Mesodermal cell (in vitro differentiated cells): ENCODE results near the gene SETD4.

Experiments
- H3K27ac ChIP-seq: 2 replicates; pipeline ENCODE4 v1.7.0; 2013; ENCODE audit warnings: mild to moderate bottlenecking, low read depth, low read length, moderate library complexity; ENCODE audit not compliant: severe bottlenecking
- H3K36me3 ChIP-seq: 2 replicates; pipeline ENCODE4 v1.7.1; 2013; ENCODE audit warnings: mild to moderate bottlenecking, low read length, moderate library complexity; ENCODE audit not compliant: control insufficient read depth, insufficient read depth
- H3K4me1 ChIP-seq: one replicate; pipeline ENCODE4 v1.7.1; 2013; ENCODE audit warnings: mild to moderate bottlenecking, low read length; ENCODE audit not compliant: insufficient read depth, control insufficient read depth, poor library complexity, severe bottlenecking
- H3K4me3 ChIP-seq: 2 replicates; pipeline ENCODE4 v1.7.0; 2013; ENCODE audit warnings: low read length, control low read depth, mild to moderate bottlenecking; ENCODE audit not compliant: insufficient read depth, poor library complexity, severe bottlenecking; ENCODE audit errors: extremely low read depth
- H3K9me3 ChIP-seq: 2 replicates; pipeline ENCODE4 v1.7.1; 2013; ENCODE audit warnings: mild to moderate bottlenecking, low read length, moderate library complexity; ENCODE audit not compliant: control insufficient read depth
- WGBS, 2 experiments: methylation state at CpG; one replicate each; pipeline ENCODE4 v1.1.5; 2013; ENCODE audit warnings: missing lambda C conversion rate in 2 of 2; ENCODE audit not compliant: insufficient coverage in 2 of 2; 5-methylcytosine and 5-hydroxymethylcytosine counted together

SETD4 gene

DNA sequence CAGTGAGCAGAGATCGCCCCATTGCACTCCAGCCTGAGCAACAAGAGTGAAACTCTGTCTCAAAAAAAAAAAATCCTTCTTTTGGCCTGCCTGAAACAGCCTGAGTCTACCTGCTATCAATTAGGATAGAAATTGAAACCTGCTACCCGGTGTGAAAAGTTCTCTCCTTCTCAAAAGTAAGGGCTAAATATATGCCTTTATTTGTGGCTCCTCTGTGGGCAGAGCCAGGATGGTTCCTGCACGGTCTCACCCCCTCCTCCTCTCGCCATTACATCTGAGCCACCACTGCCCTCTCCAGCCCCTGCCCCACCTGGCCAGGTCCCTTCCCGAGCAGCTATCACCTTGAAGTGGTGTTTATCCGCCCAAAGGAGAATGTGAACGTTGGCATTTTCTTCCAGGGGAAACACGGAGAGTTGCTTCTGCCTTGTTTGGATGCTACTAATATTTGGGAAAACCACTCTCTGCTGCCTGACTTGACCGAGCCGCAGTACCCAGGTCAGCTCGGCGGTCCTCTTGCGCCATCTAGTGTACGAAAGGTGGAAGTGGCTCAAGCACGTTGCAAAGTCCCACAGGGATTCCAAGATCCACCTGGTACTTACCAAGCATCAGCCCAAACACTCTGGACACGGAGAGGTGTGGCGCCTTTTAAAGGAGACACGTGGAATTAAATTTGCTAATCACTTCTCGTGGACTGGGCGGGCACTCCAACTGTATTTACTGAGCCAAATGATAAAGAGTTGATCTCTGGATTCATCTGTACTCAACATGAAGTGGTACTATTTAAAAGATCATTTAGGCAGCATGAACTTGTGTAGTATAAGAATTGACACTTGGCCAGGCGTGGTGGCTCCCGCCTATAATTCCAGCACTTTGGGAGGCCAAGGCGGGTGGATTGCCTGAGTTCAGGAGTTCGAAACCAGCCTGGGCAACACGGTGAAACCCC lies 31.9 kb downstream of the SETD4 start:
- Histone ChIP-seq H3K9me3 (no peaks in the 10 kb centered on the region), H3K4me3 (no peak overlapping the region), H3K36me3 (peaks cover 2% of the 10 kb centered on the region), H3K27ac (no peak overlapping the region), H3K4me1 (no peaks in the 10 kb centered on the region)
- WGBS, 2 experiments, result 24 to 29% methylated on average over 23 to 24 of the region's 25 CpGs

- 93 to 94% methylated on average over 3 of the region's 5 CpGs for WGBS, 2 experiments
- Histone ChIP-seq H3K27ac (no peak overlapping the region), H3K4me1 (peaks cover 3% of the 10 kb centered on the region), H3K4me3 (no peak overlapping the region), H3K36me3 (no peaks in the 10 kb centered on the region), H3K9me3 (no peaks in the 10 kb centered on the region)
Measured at GRCh38 chr21:36027347-36027746, 33.0 kb downstream of the SETD4 start.

DNA sequence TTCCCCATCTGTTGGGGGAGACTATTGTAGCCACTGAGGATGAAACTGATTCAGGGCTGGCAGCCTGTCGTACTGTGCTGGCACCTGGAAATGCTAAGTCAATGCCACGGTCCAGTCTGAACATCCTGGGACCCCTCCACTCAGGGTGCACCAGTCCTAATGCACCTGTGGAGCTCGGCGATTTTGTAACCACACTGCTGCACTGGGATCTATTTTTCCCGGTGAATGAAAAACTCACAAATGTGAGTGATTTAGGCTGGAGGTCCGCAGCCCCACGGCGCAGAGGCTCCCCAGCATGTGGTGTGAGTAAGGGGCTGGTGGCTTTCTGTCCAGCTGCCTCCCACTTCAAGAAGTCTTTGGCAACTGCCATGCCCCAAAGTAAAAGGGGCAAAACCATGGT lies 35.5 kb downstream of the SETD4 start:
- Histone ChIP-seq H3K36me3 (no peaks in the 10 kb centered on the region), H3K27ac (no peak overlapping the region), H3K4me3 (no peak overlapping the region), H3K4me1 (peaks cover 3% of the 10 kb centered on the region), H3K9me3 (no peaks in the 10 kb centered on the region)
- 92 to 95% methylated on average over 6 to 7 of the region's 8 CpGs for WGBS, 2 experiments

GRCh38 chr21:36023092-36023480 lies 37.2 kb downstream of the SETD4 start:
- H3K4me1 ChIP-seq, result peaks cover 3% of the 10 kb centered on the region
- H3K27ac ChIP-seq, result no peak overlapping the region

GRCh38 chr21:36022427-36023091 lies 37.8 kb downstream of the SETD4 start:
- Histone ChIP-seq H3K4me1 (peaks cover 3% of the 10 kb centered on the region), H3K27ac (no peak overlapping the region), H3K4me3 (no peak overlapping the region), H3K36me3 (no peaks in the 10 kb centered on the region), H3K9me3 (no peaks in the 10 kb centered on the region)
- 90 to 97% methylated on average over 3 to 6 of the region's 6 CpGs for WGBS, 2 experiments

More at GRCh38 chr21:36023092-36023480, 37.2 kb downstream of the SETD4 start:
- WGBS, 2 experiments, result 90 to 100% methylated on average over 1 of the region's 3 CpGs
- no peak overlapping the region for H3K4me3 ChIP-seq
- H3K36me3 ChIP-seq, result no peaks in the 10 kb centered on the region
- no peaks in the 10 kb centered on the region for H3K9me3 ChIP-seq

DNA sequence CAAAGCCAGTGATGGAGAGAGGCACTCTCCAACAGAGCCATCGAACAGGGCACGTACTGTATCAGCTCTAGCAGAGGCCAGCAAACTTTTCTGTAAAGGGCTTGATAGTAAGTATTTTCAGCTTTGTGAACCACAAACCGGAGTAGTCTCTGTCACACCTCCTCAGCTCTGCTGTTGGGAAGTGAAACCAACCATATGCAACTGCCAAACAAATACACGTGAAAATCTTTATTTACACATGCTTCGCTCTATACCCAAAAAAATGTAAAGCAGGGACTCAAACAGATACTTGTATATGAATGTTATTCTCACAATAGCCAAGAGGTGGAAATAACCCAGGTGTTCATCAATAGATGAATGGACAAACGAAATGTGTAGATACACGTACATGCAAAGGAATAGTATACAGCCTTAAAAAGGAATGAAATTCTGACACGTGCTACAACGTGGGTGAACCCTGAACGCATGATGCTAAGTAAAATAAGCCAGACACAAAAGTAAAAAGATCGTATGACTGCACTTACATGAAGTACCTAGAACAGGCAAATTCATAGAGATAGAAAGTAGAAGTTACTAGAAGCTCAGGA lies 39.0 kb downstream of the SETD4 start:
- WGBS, 2 experiments, result 96 to 99% methylated on average over 8 to 10 of the region's 11 CpGs
- Histone ChIP-seq H3K27ac (no peak overlapping the region), H3K9me3 (no peaks in the 10 kb centered on the region), H3K36me3 (no peaks in the 10 kb centered on the region), H3K4me1 (peaks cover 3% of the 10 kb centered on the region), H3K4me3 (no peak overlapping the region)

- no peak overlapping the region for H3K27ac ChIP-seq
- H3K4me3 ChIP-seq, result no peak overlapping the region
- WGBS, 2 experiments, result 84 to 100% methylated on average over 1 to 3 of the region's 5 CpGs
- no peaks in the 10 kb centered on the region for H3K9me3 ChIP-seq
- no peaks in the 10 kb centered on the region for H3K4me1 ChIP-seq
- H3K36me3 ChIP-seq, result no peaks in the 10 kb centered on the region
Measured at GRCh38 chr21:36015045-36015444, 45.3 kb downstream of the SETD4 start.

DNA sequence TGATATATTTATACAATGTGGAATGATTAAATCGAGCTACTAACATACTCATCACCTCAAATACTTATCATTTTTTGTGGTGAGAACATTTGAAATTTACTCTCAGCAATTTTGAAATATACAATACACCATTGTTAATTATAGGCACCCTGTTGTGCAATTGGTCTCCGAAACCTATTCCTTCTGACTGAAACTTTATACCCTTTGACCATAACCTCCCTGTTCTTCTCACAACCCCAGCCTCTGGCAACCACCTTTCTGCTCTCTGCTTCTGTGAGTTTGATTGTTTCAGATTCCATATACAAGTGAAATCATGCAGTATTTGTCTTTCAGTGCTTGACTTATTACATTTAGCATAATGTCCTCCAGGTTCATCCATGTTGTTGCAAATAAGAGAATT lies 49.5 kb downstream of the SETD4 start:
- Histone ChIP-seq H3K4me1 (no peaks in the 10 kb centered on the region), H3K9me3 (no peaks in the 10 kb centered on the region), H3K36me3 (no peaks in the 10 kb centered on the region), H3K4me3 (no peak overlapping the region), H3K27ac (no peak overlapping the region)
- WGBS, 2 experiments, result 86% methylated on average over 1 of the region's 2 CpGs; no CpG with 5 or more reads in 1 of the 2 experiments

DNA sequence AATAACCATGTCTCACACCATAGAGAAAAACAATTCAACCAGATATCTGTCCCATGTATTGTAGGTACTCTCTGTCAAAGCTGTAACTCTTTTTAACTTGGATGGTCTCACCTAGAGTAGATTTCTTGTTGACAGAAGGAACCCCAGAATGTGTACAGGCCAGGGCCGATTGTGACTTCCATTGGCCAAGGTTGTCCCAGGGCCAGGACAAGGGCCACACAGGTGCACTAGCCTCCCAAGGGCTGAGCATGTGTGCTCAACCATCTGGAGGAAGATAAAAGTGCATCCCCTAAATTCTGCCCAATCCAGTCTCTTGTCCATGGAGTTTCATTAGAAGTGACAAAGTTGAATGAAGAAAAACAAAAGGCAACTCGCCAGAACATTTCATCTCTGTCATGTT lies 51.8 kb downstream of the SETD4 start:
- no peaks in the 10 kb centered on the region for H3K36me3 ChIP-seq
- H3K27ac ChIP-seq, result no peak overlapping the region
- H3K4me1 ChIP-seq, result no peaks in the 10 kb centered on the region
- peaks cover 5% of the 10 kb centered on the region for H3K9me3 ChIP-seq
- H3K4me3 ChIP-seq, result no peak overlapping the region
- 86 to 100% methylated on average over 1 of the region's 2 CpGs for WGBS, 2 experiments

GRCh38 chr21:36005879-36006400 lies 54.4 kb downstream of the SETD4 start:
- H3K27ac ChIP-seq, result no peak overlapping the region
- 91 to 100% methylated on average over 1 to 3 of the region's 5 CpGs for WGBS, 2 experiments
- no peaks in the 10 kb centered on the region for H3K4me1 ChIP-seq
- peaks cover 10% of the 10 kb centered on the region for H3K9me3 ChIP-seq
- H3K4me3 ChIP-seq, result no peak overlapping the region
- H3K36me3 ChIP-seq, result no peaks in the 10 kb centered on the region
